ENCODE results near the gene LRRC49.
"Not testable (repeated sequence)": the region's sequence is repeated elsewhere in the genome, so short reads cannot be mapped to it uniquely, and the experiment has no call there.

The LRRC49 gene

GRCh38 chr15:71015342-71015741 is 122.7 kb downstream of the LRRC49 start:
- H3K9me3 ChIP-seq (ENCODE audit: insufficient read depth, low read length) = no peaks in the 10 kb centered on the region
- H4K20me1 ChIP-seq (ENCODE audit: insufficient read depth, low read length) = no peaks in the 10 kb centered on the region
- no peak overlapping the region for H3K27ac ChIP-seq (ENCODE audit: low read length)
- no peaks in the 10 kb centered on the region for H3K79me2 ChIP-seq (ENCODE audit: low read length)
- H3K4me3 ChIP-seq (ENCODE audit: low read length) = no peak overlapping the region
- H2AFZ ChIP-seq (ENCODE audit: low read depth, low read length) = no peak overlapping the region
- no peak overlapping the region for H3K4me2 ChIP-seq (ENCODE audit: low read length)
- H3K36me3 ChIP-seq (replicated peaks; ENCODE audit: low read depth, low read length) = no peaks in the 10 kb centered on the region
- peaks cover 11% of the 10 kb centered on the region for H3K4me1 ChIP-seq (ENCODE audit: low read length)
- H3K27me3 ChIP-seq (ENCODE audit: low read depth, low read length) = peaks cover 22% of the 10 kb centered on the region
- TF ChIP-seq CTCF (IDR thresholded peaks at IDR 0.05; ENCODE audit: low read depth, low read length) (no peak), EZH2phosphoT487 (IDR thresholded peaks at IDR 0.05; ENCODE audit: low read depth) (no peak)
- H3K9ac ChIP-seq (ENCODE audit: low read length) = no peak overlapping the region

DNA sequence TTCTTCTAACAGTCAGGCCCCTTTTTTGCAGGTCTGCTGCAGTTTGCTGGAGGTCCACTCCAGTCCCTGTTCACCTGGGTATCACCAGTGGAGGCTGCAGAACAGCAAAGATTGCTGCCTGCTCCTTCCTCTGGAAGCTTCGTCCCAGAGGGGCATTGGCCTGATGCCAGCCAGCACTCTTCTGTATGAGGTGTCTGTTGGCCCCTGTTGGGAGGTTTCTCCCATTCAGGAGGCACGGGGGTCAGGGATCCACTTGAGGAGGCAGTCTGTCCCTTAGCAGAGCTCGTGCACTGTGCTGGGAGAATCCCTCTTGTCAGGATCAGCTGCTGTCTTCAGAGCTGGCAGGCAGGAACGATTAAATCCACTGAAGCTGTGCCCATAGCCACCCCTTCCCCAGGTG is 138.6 kb downstream of the LRRC49 start:
- H3K79me2 ChIP-seq (ENCODE audit: low read length); H3K9ac ChIP-seq (ENCODE audit: low read length); H3K27ac ChIP-seq (ENCODE audit: low read length); H4K20me1 ChIP-seq (ENCODE audit: insufficient read depth, low read length); H3K4me1 ChIP-seq (ENCODE audit: low read length); H3K4me3 ChIP-seq (ENCODE audit: low read length); H3K36me3 ChIP-seq (replicated peaks; ENCODE audit: low read depth, low read length); H2AFZ ChIP-seq (ENCODE audit: low read depth, low read length); H3K4me2 ChIP-seq (ENCODE audit: low read length); H3K9me3 ChIP-seq (ENCODE audit: insufficient read depth, low read length); H3K27me3 ChIP-seq (ENCODE audit: low read depth, low read length): not testable (repeated sequence)

DNA sequence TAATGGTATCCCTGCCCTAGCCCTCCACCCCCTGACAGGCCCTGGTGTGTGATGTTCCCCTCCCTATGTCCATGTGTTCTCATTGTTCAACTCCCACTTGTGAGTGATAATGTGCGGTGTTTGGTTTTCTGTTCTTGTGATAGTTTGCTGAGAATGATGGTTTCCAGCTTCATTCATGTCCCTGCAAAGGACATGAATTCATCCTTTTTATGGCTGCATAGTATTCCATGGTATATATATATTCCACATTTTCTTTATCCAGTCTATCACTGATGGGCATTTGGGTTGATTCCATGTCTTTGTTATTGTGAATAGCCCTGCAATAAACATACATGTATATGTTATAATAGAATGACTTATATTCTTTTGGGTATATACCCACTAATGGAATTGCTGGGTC is 142.9 kb downstream of the LRRC49 start:
- not testable (repeated sequence) for H4K20me1 ChIP-seq (ENCODE audit: insufficient read depth, low read length); H3K9me3 ChIP-seq (ENCODE audit: insufficient read depth, low read length); H3K4me1 ChIP-seq (ENCODE audit: low read length); H3K4me2 ChIP-seq (ENCODE audit: low read length); H3K79me2 ChIP-seq (ENCODE audit: low read length); H3K9ac ChIP-seq (ENCODE audit: low read length); H3K36me3 ChIP-seq (replicated peaks; ENCODE audit: low read depth, low read length); H2AFZ ChIP-seq (ENCODE audit: low read depth, low read length); H3K27ac ChIP-seq (ENCODE audit: low read length); H3K4me3 ChIP-seq (ENCODE audit: low read length)
- peaks cover 32% of the 10 kb centered on the region for H3K27me3 ChIP-seq (ENCODE audit: low read depth, low read length)

DNA sequence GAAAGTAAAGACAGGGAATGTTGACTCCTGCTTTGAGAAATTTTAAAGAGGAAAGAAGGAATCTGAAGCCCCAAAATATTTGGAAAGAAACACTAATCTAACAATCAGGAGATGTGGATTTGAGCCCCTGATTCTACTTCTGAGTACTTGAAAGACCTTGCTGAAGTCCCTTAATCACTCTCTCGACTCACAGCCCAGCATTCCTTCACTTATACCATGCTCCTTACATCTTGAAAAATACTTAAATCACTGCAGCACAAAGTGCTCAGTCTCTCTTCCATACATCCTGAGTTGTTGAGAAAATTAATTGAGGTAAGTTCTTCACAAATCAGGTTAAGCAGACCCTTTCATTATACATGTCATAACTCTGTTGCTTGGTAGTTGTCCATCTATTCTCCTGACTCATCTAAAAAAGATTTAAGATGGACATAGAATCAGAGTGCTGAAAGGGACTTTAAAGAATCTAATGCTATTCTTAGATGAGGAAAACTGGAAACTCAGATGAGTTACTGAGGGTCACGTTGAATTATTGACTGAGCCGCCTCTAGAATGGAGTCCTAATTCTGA is 149.8 kb downstream of the LRRC49 start:
- Histone ChIP-seq H2AFZ (ENCODE audit: low read depth, low read length) (no peak overlapping the region), H3K36me3 (replicated peaks; ENCODE audit: low read depth, low read length) (no peaks in the 10 kb centered on the region), H3K4me3 (ENCODE audit: low read length) (no peak overlapping the region), H3K27me3 (ENCODE audit: low read depth, low read length) (peaks cover 59% of the 10 kb centered on the region), H3K9ac (ENCODE audit: low read length) (no peak overlapping the region), H3K27ac (ENCODE audit: low read length) (no peak overlapping the region), H4K20me1 (ENCODE audit: insufficient read depth, low read length) (no peaks in the 10 kb centered on the region), H3K4me1 (ENCODE audit: low read length) (peaks cover 5% of the 10 kb centered on the region), H3K79me2 (ENCODE audit: low read length) (no peaks in the 10 kb centered on the region), H3K4me2 (ENCODE audit: low read length) (no peak overlapping the region), H3K9me3 (ENCODE audit: insufficient read depth, low read length) (no peaks in the 10 kb centered on the region)
- TF ChIP-seq EZH2phosphoT487 (IDR thresholded peaks at IDR 0.05; ENCODE audit: low read depth) (no peak), CTCF (IDR thresholded peaks at IDR 0.05; ENCODE audit: low read depth, low read length) (no peak)

GRCh38 chr15:71043373-71043772 is 150.7 kb downstream of the LRRC49 start:
- H3K4me2 ChIP-seq (ENCODE audit: low read length) = no peak overlapping the region
- H3K9me3 ChIP-seq (ENCODE audit: insufficient read depth, low read length) = no peaks in the 10 kb centered on the region
- H4K20me1 ChIP-seq (ENCODE audit: insufficient read depth, low read length) = no peaks in the 10 kb centered on the region
- H3K9ac ChIP-seq (ENCODE audit: low read length) = no peak overlapping the region
- no peaks in the 10 kb centered on the region for H3K79me2 ChIP-seq (ENCODE audit: low read length)
- peaks cover 5% of the 10 kb centered on the region for H3K4me1 ChIP-seq (ENCODE audit: low read length)
- no peaks in the 10 kb centered on the region for H3K36me3 ChIP-seq (replicated peaks; ENCODE audit: low read depth, low read length)
- H3K27ac ChIP-seq (ENCODE audit: low read length) = no peak overlapping the region
- TF ChIP-seq CTCF (IDR thresholded peaks at IDR 0.05; ENCODE audit: low read depth, low read length) = no peak
- TF ChIP-seq EZH2phosphoT487 (IDR thresholded peaks at IDR 0.05; ENCODE audit: low read depth) = no peak
- H3K4me3 ChIP-seq (ENCODE audit: low read length) = no peak overlapping the region
- H3K27me3 ChIP-seq (ENCODE audit: low read depth, low read length) = peaks cover 53% of the 10 kb centered on the region
- no peak overlapping the region for H2AFZ ChIP-seq (ENCODE audit: low read depth, low read length)
